GM18519 (cell line): ENCODE results near the gene TNFRSF14.
"Not testable (repeated sequence)": the region's sequence is repeated elsewhere in the genome, so short reads cannot be mapped to it uniquely, and the experiment has no call there.

ENCODE experiments used
- ATAC-seq: cut with Tn5 transposase; IDR thresholded peaks from one replicate; pipeline ENCODE4 v1.9.1; 2021; ENCODE audit warnings: mild to moderate bottlenecking, moderate library complexity; ENCODE audit not compliant: unreplicated experiment, low FRiP score

Gene TNFRSF14

DNA sequence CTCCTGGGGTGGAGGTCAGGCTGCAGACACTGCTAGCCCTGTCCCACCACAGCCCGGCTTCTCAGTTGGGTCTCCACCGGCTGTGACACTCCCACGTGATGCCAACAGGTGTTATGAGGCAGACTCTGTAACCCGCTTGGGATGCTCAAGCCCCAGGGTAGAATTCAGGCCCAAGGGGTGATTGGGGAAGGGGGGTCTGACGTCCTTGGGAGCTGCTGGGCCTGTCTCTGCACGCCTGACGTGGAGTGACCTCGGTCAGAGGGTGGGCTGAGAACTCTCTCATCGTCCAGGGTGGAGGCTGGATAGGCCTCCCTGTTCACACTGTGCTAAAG is 18.4 kb upstream of the TNFRSF14 start:
- no peak for ATAC-seq

DNA sequence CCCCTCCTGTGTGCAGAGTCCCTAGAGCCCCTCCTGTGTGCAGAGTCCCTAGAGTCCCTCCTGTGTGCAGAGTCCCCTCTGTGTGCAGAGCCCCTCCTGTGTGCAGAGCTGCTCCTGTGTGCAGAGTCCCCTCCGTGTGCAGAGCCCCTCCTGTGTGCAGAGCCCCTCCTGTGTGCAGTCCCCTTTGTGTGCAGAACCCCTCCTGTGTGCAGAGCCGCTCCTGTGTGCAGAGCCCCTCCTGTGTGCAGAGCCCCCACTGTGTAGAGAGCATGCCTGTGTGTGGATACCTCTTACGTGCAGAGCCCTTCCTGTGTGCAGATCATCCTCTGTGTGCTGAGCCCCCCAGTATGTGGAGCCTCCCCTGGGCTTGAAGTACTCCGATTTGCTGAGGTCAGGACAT is 17.8 kb upstream of the TNFRSF14 start:
- ATAC-seq: no peak

DNA sequence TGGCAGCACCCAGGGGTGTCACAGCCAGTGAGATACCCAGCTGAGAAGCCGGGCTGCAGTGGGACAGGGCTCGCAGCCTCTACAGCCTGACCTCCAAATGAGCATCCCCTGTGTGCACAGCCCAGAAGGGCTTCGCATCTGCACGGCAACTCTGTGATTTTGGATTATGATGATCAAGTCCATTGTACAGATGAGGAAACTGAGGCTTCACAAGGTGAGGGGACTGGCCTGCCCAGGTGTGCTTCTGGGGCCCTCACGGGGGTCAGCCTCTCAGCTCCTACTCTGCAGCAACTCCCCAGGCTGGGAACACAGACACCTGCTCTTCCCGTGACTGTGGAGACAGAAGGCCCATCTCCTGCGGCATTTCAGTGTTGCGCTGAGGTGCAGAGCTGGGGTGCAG is 17.3 kb upstream of the TNFRSF14 start:
- no peak for ATAC-seq

DNA sequence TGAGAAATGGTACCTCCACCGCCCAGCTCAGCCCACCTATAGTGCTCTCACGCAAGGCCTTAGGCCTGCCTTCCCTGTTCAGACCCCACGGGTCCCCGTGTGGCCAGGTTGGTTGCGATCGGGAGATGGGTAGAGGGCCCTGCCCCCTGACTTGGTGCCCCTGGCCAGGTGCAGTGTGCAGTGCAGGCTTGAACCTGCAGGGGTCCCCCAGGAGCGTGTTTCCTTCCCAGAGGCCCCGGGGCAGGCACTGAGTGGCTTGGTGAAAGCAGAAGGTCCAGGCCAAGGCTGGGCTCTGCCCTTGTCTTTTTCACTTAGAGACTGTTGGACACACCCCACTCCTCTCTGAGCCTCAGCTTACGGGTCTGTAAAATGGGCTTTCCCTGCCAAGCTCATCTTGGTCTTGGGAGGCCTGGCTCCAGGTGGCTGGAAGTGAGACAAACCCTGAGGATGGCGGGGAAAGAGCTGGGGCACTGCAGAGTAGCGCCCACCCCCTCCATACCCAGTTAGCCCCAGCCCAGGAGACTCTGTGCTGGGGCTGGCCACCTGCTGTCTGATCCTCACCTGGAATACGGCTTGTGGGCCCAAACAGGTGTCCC is 16.8 kb upstream of the TNFRSF14 start:
- ATAC-seq: no peak

DNA sequence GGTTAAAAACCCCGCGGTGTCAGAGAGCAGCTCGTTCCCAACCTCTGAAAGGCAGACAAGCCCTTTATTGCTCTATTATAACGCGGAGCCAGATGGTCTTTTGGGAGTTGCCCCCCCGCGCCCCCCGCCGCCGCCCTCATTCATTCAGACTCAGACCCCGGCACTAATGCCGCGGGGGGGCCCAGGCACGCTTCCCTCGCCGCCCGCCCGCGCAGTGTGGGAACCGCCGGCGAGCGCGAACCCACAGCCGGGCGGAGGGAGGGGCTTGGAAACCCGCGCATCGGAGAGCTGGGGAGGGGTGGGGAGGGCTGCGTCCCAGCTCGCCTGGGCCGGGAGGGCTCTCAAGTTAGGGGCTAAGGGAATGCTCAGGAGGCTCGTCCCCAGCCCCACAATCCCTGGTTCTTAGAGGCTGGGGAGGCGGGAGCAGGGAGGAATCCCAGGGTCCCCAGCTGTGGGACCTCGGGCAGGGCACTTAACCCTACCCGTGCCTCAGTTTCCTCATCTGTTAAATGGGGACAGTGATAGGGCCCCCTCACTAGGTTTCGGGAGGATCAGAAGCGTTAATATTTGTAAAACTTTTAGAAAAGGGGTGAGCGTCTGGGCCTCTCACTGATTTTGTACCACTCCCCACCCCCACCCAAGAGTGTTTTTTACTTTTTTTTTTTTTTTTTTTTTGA is 15.2 kb upstream of the TNFRSF14 start:
- no peak for ATAC-seq

DNA sequence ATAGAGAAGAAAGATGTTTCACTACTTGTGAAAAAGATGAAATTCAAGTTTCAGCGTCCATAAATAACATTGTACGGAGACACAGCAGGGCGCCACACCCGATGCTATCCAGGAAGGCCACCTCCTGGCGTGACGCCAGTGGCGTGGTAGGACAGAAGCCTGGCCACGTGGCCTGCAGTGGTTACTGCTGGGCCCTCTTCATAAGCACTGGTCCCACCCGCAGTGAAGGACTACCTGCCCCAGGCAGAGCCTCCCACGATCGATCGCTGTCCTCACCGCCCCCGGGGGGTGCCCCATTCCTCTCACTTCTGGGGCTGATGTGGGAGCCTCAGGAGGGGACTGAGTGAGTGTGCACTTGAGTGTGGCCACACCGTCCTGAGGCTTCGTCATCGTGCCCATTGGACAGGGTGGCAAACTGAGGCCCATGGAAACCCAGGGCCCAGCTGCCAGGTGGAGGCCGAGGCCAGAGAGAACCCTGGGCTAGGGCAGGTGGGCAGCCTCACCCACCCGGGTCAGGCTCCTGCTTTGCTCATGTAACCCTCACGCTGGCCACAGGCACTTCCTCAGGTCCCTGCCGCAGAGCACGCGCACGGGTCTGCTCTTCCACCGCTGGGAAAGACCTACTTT is 14.4 kb upstream of the TNFRSF14 start:
- ATAC-seq: no peak

DNA sequence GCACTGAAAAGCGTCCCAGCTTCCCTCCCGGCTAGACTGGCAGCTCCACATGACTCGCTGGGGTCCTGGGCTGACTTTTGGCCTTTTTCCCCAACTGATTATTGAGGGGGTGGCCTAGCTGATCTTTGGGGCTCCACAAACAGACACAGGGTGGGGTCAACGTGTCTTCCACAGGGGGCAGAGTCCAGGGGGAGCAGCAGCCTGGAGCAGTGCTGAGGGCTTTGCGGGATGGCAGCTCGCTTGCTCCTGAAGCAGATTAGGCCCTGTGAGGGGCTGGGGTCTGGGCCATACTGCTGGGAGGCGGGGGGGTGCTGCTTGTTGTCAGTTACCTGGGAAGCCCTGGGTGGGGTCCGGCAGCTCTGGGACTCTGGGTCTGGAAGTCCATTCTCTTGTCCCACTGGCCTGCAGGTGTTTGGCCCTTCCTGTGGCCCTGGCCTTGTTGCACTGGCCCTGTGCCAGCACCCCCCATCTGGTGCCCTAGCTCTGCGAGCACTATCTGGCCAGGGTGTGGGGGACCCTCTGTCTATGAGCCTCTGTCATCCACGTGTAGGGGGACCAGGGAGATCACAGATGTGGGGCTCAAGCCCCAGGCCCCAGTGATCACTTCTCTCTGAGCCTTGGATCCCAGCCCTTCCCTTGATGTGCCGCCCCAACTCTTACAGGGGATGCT is 13.8 kb upstream of the TNFRSF14 start:
- no peak for ATAC-seq

DNA sequence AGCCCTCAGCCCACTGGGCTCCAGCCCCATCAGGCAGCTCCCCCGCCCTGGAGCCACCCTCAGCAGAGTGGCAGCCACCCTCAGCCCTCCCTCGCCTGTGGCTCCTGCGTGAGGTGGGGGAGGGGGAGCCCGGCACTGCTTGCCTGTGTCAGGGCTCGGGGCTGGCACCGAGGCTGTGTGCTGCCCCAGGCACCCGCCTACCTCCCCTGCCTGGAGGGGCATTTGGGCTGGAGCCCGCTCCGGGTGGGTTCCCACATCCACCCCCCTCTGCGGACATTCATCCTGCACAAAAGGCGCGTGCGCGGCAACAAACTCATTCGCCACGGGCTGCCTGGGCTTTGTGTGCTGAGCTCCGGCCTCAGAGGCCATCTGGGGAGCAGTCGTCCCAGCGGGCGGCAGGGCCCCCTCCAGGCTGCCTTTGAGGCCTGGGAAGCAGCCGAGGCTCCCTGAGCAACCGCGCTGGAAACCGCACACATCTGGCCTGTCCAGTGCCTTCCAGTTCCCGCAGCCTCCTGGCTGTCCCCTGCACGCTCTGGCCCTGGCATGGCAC is 12.6 kb upstream of the TNFRSF14 start:
- no peak for ATAC-seq

DNA sequence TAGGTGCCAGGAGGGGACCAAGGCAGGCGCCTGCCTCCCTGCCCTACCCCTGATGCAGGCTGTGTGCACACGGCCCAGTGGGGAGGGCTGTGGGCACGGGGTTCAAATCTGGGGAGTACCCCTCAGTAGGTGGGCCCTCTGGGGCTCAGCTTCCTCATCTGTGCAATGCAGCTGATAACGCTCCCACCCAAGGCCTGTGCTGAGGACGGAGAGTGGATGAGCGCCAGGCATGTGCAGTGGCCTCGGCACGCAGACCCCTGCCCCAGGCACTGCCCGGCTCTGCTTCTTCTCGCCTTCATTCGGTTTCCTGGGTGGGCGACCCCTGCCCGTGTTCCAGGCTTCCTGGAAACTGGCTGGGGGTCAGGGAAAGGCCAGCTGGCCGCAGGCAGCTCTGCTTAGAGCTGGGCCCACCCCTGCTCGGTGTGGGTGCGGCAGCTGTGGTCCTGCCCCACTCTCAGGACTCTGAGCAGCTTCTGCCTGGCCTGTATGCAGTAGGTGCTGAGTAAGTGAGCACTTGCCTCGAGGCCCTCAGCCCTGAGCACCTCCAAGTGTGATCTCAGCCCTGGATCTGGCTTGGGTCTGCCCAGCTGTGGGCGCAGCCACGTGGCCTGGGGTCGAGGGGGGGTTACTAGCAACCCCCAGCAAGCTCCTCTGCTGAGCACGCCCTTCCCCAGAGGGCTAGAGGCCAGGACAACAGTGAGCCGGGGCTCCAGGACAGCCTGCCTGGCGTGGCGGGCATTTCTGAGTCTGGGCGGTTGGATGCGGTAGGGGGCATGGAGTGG is 11.9 kb upstream of the TNFRSF14 start:
- ATAC-seq: no peak

DNA sequence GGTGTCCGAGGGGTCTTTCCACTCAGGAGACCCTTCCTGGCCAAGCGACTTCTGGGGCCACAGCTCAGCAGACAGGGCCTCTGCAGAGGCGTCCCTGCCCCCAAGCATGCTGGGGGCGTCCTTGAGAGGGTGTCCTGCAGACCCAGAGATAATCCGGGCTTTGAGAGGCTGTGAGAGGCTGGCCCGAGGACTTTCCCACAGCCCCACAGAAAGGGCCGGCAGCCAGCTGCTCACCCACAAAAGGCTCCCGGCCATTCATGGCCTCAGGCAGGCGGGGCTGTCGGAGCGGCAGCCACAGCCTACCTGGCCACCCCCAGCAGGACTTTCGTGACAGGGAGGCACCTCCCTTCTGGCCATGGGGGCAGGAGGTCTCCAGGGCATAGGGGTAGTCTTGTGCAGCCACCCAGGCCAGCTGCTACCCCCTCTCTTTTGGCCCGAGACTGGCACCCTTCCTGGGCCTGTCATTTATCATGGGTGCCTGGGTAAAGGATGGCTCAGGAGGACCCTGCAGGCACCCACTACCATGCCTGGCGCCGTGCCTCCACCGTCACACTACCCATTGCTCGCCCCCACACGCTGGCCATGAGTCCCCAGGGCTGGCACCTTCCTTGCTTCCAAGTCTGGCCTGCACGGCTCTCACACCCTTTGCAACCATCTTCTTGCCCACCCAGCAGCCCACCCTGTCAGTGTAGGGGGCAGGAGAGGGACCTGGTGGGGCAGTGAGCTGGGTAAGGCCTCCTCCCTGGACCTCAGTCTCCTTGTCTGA is 11.1 kb upstream of the TNFRSF14 start:
- ATAC-seq: no peak

DNA sequence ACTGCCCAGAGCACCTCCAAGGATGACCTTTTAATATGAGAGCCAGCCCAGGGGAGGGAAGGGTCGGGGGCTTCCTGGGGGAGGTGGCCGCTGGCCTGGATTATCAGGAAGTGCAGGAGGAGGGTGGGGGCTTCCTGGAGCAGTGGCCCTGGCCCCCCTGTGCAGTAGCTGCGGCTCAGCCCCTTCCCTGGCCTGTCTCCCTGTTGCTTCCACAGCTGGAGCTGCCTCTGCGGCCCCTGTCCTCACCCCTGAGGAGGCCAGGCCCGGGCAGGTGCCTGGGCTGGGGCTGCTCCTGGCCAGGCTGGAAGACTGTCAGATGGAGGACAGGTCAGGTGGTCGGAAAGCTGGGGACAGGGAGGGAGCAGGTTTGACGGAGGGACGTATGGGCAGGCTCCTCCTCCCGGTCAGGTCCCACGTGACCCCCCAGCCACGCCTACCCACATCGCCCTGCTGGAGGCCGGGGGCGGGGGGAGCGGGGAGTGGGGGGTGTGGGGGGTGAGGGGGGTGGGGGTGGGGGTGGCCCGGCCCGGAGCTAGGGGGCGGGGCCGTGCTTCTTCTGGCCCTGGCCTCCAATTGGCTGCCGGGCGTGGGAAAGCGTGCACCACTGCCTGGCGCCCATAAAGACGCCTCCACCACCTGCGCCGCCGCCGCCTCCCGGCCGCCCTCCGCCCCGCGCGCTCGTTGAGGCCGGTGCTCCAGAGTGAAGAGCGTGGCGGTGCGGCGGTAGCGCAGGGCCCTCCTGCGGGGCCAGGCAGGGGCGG is 10.2 kb upstream of the TNFRSF14 start:
- peak; percentile 26 for ATAC-seq

DNA sequence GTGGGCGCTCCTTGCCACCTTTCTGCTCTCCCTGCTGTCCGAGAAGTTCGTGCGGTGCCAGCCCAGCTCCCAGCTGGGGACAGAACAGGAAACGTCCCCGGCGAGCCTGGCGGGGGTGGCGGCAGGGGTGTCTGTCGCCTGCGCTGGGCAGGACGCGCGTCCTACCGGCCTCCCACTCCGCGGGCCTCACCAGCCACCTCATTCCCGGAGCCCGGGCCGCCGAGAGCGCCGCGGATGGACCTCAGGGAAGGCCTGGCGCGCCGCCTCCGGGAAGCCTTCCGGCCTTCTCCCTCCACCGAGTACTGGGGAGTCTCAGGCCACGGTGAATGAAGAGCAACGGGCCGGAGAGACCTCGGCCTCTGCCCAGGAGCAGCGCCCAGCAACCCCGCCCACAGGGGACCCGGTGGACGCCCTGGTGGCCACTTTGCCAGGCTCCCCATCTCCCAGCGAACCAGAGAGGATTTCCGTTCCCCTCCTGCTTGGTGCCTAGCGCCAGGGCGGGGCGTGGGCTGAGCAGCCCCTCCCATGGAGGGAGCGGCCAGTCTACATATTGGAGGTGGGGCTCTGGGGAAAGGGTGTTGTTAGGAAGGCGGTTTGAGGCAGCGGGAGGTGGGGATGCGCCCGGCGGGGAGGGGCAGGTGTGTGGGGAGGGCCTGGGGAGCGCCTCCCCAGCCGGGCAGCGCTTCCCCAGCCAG is 9.5 kb upstream of the TNFRSF14 start:
- peak; percentile 13 for ATAC-seq

DNA sequence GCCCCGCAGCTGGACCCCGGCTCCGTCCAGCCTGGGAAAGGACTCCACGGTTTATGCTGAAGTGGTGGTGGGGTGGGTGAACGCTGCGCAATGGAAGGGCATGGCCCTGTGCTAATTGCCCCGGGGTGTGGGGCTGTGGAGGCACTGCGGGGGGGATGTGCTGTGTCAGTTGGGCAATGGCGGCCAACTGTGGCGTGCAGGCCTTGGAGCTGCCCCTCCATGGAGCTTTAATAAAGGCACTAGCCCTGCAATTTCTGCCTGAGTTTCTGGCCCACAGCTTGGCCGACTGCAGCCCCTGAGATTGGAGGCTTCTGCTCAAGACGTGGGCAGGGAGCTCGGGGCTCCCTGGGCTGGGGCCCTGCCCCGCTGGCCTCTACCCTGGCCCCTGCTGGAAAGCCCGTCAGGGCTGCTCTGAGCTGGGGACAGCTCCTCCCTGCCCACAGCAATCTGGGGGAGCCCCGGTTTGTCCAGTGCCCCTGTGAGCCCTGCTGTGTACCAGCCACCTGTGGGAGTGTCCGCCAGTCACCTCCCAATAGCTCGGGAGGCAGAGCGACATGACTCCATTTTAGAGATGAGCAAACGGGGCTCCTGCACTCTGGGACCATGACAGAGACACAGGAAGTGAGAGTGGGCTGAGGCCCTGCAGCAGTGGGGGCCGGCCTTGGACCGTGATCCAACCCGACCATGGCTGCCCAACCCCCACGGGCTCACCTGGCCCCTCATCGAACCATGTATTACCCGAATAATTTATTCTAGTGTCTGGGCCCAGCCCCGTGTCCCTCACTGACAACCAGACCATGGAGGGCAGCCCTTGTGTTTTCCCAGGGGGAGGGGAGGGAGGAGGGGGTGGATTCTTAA is 8.7 kb upstream of the TNFRSF14 start:
- ATAC-seq: no peak

DNA sequence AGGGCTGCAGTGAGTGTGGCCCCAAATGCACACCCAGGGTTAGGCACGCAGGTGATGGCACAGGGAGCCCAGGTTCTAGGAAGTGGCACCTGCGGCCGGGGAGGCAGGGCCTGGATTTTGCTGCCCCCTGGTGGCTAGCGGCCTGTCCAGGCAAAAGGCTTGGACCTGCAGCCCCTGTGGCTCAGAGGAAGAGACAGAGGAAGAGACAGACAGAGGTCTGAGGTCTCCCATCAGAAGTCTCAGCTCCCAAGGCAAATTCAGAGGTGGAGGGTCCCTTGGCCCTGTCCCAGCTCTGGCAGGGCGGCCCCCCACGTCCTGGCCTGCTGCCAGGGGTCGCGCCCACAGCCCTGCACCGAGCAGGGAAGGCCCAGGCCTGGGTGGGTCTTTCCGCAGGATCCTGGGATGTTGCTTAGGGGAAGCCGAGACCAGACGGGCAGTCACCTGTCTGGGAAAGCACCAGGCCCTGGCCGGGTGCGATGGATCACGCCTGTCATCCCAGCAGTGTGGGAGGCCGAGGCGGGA is 8.0 kb upstream of the TNFRSF14 start:
- no peak for ATAC-seq

DNA sequence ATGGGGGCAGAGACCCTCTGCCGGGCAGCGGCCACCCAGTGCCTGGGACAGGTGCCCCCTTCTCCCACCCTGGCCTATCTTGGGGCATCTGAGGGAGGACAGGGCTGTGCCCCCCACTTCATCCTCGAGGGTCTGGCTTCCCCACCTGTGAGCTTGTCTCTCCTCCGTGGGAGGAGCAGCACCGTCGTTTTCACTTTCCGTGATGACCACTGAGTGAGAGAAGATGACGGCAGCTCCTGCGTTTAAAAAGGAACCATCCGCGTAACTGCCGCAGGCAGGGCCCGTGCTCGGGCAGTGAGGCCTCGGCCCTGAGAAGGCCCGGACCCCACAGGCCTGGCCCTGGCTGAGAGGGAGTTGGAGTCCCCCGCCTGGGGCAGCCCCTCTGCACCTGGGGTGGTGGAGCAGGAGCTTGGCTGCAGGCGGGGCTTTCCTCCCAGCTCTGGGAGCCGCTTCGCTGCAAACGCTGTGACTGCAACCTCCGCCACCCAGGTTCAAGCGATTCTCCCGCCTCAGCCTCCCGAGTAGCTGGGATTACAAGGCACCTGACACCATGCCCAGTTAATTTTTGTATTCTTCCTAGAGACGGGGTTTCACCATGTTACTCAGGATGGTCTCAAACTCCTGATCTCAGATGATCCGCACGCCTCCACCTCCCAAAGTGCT is 6.7 kb upstream of the TNFRSF14 start:
- ATAC-seq: not testable (repeated sequence)

DNA sequence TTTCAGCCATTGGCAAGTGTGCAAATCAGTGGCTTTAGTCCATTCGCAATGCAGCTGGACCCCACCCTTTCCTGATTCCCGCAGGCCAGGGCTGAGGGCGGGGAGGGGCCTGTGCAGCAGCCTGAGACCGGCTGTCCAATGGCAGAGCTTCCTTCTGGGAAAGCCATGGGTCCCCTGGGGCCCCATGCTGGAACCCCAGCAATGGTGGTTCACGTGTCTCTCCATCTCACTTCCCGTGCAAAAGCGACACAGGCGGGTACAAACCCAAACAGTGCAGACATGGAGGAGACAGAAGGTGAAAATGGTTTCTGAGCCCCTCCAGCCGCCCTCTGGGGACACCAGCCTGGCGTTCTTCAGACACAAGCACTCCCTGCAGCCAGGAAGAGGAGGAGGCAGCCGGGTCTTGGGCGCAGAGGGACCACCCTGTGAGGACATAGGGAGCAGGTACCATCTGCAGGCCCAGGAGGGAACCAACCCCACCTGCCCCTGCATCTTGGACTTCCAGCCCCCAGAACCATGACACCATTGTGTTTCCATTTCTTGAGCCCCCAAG is 5.8 kb upstream of the TNFRSF14 start:
- not testable (repeated sequence) for ATAC-seq

DNA sequence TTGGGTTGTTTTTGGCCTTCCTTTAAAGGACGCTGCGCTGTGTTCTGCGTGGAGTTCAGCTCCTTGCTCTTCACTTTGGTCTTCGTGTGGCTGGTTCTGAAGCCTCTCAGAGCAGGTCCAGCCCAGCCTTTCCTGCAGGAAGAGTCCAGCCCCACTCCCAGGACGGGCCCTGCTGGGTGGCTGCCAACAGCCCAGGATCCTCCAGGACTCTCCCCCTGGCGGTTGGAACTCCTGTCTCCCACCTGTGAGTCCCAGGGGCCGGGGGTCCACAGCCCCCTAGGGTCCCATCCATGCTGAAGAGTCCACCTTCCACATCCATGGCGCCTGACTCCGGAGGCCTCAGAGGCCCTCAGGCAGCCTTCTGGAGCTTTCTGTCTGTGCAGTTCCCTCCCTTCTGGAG is 4.6 kb upstream of the TNFRSF14 start:
- not testable (repeated sequence) for ATAC-seq
